GM18526 (cell line): ENCODE results near the gene ZNF606.

Experiments used
- POLR2A ChIP-seq: IDR thresholded peaks from 3 replicates; pipeline ENCODE4 v1.6.1; 2011; ENCODE audit not compliant: insufficient read length; ENCODE audit errors: extremely low read depth

The ZNF606 gene

DNA sequence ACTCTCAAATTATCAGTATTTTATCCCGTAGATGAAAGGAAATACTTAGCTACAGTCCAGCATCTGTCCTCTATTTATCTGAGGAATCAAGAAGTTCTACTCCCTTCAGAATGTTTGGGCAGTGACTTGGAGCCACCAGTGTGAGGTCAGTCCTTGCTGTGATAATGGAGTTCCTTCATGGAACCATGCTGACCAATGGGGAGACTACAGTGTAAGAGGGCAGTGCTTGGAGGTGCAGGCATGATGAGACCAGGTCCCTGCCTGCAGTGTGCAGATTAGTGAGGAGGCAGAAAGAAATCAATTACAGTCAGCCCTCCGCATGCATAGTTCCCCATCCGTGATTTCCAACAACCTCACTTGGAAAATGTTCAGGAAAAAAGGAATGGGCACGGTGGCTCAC lies 28.2 kb downstream of the ZNF606 start, which contains the start of gene C19orf18:
Gene C19orf18, minus strand, starts transcription at position 101 of the 400 bp plus-strand sequence. CDS start 102 bp downstream, outside the sequence.
- TF ChIP-seq POLR2A = no peak

DNA sequence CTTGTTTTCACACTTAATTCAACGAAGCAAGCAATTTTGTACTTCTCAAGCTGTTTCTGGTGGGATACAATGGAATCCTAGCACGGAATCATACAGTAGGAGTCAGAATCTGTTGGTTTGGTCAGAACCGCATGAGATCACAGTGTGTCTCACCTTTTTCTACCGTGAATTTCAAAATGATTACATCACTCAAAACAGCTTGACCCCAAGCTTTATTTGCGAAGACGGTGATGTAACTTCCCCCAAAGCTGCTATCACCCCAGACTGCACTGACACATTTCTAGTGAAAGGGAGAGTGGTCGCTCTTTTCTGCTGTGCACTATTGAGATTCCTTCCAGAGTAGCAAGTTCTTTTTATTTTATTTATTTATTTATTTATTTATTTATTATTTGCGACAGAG lies 37.9 kb downstream of the ZNF606 start:
- no peak for TF ChIP-seq POLR2A

DNA sequence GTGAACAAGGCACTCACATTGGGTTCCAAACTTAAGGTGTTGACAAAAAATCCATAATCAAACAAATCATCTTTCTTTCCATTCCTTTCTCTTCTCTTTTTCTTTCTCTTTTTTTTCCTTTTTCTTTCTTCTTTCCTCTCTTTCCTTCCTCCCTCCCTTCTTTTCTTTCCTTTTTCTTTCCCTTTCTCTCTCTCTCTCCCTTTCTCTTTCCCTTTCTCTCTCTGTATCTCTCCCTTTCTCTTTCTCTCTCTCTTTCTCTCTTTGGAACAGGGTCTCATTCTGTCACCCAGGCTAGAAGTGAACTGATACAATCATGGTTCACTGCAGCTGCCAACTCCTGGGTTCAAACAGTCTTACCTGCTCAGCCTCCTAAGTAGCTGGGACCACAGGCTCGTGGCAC lies 40.8 kb downstream of the ZNF606 start:
- TF ChIP-seq POLR2A = no peak

DNA sequence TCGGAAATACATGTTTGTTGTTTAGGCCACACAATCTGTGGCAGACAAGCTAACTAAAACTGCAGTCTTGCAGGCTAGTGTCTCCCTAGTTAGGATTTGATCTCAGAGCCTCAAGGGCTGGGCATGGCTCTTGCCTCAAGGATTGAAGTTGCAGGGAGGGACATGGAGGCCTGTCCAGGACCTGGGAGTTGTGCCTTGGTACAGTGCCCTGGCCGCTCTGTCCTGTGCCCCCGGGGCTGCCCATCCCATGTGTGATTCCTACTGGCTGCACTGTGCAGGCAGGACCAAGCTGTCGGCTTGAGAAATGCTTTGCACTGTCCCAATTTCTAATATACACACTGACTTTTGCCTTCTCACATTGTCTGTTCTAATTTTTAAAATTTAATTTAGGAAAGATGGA lies 47.6 kb downstream of the ZNF606 start:
- no peak for TF ChIP-seq POLR2A

DNA sequence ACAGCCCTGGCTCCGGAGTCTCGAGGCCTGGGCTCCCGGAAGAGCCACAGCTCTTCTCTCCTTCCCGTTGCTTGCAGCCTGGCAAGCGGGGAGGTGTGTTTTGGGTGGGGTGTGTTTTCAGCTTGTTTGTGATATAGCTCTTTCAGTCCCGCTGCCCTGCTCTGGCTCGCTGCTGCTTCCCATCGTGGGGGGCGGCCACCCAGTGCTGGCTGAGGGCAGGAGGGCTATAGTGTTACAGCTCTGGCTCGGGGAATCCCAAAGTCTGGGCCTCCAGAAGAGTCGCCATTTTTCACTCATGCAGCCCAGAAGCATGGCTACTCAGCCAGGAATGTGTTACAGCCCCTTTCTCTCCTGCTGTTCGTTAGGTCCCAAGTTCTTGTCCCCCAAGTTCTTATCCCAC lies 52.9 kb downstream of the ZNF606 start:
- TF ChIP-seq POLR2A = no peak

DNA sequence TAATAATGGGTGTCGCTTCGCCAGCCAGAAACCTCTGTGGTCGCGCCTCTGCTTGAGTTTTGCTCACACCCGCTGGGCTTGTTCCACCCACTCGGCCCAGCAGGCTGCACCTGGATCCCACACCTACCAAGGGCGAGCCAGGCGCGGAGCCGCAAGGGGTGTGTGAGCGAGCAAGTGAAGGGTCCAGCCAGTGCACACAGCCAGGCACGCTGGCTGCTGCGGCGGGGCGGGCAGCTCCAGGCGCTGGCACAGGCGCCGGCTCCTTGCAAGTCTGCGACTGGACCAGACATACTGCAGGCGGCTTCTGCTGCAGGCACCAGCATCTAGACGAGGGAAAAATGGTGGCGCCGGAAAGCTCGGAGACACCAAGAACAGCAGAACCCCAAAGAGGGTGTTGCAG lies 53.3 kb downstream of the ZNF606 start:
- TF ChIP-seq POLR2A = no peak

DNA sequence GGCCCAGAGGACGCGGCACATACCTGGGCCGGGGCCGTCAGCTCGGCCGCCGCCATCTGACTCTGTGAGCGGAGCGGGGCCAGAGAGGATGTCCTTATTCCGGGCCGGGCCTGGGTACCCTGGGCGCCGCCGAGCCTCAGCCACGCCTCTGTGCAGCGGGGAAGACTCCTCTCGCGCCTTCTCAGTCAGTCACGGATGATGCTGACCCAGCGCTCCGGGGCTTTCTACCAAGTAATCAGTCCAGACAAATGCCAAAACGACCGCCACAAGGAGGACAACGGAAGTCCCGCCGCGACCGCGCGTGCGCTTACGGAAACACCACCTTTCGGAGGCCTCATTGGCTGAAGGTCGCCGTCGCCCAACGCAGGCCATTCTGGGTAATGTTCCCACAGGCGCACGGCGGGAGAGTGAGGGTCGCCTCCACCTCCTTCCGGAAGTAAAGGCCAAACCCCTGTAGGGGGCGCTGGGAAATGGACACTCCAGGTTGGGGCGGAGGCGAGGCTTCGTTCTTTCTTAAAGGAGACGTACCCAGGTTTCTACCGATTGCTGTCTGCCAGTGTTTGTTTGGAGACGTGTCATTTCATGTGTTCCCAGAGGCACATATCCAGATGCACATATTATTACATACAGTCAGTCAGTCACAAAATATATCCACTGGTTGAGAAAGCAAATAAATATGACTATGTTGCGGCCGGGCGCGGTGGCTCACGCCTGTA lies 55.0 kb downstream of the ZNF606 start, which contains the start of gene ZNF256:
Gene ZNF256, minus strand, starts transcription at position 288 of the 716 bp plus-strand sequence. Its CDS starts 232 bp downstream, at position 56.
- peak; percentile 64 for TF ChIP-seq POLR2A

DNA sequence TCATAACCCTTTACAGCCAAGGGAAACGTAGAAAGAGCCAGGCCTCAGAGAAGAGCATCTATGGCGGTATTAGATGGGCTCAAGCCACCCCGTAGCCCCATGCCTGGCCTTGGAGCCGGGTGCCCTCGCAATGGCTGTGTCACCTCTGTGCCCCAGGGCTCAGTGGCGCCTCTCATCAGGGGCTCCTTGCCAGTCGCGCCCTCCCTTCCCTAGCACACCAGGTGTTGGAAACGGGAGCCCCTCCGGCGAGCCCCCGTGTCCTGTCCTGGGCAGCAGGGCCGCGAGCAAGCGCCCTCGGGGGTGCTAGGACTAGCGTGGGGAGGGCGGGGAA lies 55.6 kb downstream of the ZNF606 start:
- TF ChIP-seq POLR2A = no peak

DNA sequence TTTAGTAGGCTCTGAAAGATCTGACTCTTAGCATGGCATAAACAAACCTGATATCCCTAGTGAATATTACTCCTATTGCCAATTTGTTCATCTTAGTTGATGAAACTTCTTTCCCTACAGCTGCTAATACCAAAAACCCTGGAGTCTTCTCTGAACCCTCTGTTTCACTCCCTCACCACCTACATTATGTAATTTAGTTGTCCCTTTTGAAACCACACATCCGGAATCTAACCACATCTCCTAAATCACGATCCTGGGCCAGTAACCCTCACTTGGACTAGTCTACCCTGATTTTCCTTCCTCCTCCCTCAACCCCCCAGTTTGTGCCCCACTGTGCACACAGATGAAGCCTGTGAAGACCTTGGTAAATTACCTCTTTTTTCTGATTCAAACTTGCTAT lies 56.3 kb downstream of the ZNF606 start:
- TF ChIP-seq POLR2A = no peak

DNA sequence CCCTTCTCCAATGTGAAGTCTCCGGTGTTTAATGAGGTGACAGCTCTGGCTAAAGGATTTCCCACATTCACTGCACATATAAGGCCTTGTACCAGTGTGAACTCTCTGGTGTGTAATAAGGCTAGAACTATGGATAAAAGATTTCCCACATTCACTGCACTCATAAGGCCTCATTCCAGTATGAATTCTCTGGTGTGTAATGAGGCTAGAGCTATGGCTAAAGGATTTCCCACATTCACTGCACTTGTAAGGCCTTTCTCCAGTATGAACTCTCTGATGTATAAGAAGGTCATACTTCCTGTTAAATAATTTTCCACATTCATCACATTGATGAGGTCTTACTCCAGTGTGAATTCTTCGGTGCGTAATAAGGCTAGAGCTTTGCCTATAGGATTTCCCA lies 61.0 kb downstream of the ZNF606 start:
- no peak for TF ChIP-seq POLR2A

DNA sequence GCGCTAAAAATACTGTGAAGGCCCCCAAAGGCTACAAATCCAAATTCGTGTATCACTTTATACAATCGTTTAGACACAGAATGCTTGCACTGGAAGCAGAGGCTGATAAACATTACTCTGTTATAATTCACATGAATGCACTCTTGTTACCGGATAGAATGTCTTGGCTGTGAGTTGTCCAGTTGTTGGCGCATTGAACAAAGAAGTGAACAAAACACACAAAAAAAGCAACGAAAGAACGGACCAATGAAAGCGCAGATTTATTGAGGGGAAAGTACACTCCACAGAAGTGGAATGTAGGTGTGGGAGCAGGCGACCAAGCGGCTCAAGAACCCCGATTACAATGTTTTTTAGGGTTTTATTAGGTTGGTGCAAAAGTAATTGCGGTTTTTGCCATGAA lies 66.9 kb downstream of the ZNF606 start:
- no peak for TF ChIP-seq POLR2A

DNA sequence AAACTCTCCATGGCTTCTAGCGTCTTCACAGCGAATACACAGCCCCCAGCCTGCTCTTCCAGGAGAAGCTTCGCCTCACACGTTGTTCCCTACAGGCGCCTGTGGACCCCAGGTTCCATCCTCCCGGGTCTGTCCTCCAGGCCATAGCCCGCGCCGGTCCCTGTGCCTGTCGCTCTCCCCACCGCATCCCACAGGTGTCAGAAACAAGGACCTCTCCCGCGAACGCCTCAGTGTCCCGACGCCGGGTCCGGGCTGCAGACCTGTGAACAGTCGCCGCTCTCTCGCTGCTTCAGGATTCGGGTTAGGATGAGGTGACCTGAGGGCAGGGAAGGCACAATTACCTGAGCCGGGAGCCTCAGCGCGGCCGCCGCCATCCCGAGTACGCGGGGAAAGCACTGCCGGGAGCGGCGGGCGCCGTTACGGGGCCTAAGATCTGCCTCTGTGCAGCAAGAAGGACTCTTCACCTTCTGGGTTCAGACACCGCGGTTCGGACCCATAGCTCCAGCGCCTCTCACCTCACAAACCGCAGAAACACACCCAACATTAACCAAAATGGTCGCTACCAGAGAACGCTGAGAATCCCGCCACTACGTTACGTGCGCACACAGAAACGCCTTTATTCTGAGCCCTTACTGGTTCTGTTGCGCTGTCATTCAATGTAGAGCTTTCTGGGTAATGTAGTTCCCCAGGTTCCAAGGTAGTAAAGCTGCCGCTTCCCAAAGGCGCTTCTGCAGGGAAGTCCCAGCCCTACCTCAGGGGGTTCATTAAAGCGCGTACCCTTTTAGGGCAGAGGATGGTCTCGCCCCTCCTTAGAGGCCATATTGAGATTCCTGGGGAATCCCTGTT lies 67.6 kb downstream of the ZNF606 start, which contains the start of gene ZNF418:
Gene ZNF418, minus strand, starts transcription at position 583 of the 846 bp plus-strand sequence. CDS start 1,580 bp downstream, outside the sequence.
- no peak for TF ChIP-seq POLR2A

DNA sequence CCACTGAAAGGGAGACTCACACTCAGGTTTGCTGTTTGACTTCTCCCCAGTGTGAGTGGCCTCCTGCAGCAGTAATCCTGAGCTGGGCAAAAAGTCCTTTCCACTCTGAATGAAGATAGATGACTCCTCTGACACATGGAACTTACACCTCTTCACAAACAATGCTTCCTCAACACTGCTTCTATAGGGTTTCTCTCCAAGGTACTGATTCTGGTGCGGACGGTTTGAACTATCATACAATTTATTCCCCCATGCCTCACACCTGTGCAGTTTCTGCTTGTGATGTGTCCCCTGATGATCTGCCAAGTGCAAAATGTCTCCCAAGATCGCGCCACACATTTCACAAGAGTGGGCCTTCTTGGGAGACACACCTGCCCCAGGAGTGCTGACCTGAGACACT lies 75.0 kb downstream of the ZNF606 start:
- TF ChIP-seq POLR2A = no peak
